Endothelial cell of umbilical vein (primary cell): ENCODE measurements around the gene RPL35. TPM values are rescaled to one million over a fixed set of nuclear protein-coding genes. Genes with fewer than 3 reads are reported as not detected.

ENCODE experiments used
- BruUV-seq: library from RNA; stranded (reverse); fragments of 400-500 nt; replicated peaks from 2 replicates; lab custom pipeline; 2021; lab: Mats Ljungman, UMichigan
- CTCF ChIA-PET: fragments of 300-600, 350-600 bp; sonication (Branson Sonifier 250); formaldehyde crosslinking; loops from one replicate; lab custom pipeline; 2021; ENCODE audit warnings: antibody characterized with exemption, inconsistent platforms; lab: Charles Lee
- POLR2A ChIA-PET: fragments of 300-600, 350-600 bp; sonication (Branson Sonifier 250); formaldehyde crosslinking; loops from one replicate; lab custom pipeline; 2021; ENCODE audit warnings: antibody characterized with exemption, inconsistent platforms; lab: Charles Lee
- DNase-seq: peaks from one replicate; pipeline ENCODE4 v3.0.0-alpha.2; 2011; ENCODE audit warnings: low read depth, low spot score
- FAIRE-seq: peaks from 2 replicates; lab custom pipeline; 2011; peaks lifted over from hg19 to GRCh38; lab: Jason Lieb, UNC
- H2AFZ ChIP-seq: 2 replicates; pipeline ENCODE4 v1.6.0; 2012; ENCODE audit warnings: low read depth, low read length, control low read depth, inconsistent platforms
- H3K27ac ChIP-seq: 2 replicates; pipeline ENCODE4 v1.5.1; 2011; ENCODE audit warnings: low read depth, mild to moderate bottlenecking, control low read depth, low read length, moderate library complexity; ENCODE audit not compliant: insufficient read depth
- H3K27me3 ChIP-seq, 2 experiments: 2 replicates each; pipeline versions ENCODE4 v1.6.0 to v1.6.1; 2011; ENCODE audit warnings: low read length in 2 of 2, mixed read lengths in 1 of 2; ENCODE audit not compliant: control insufficient read depth in 2 of 2, insufficient read depth in 2 of 2
- H3K36me3 ChIP-seq, 2 experiments: 2 replicates in 1 of 2; 3 replicates in 1 of 2; pipeline ENCODE4 v1.5.1; 2011; ENCODE audit warnings: low read length in 2 of 2, mild to moderate bottlenecking in 1 of 2, moderate library complexity in 1 of 2; ENCODE audit not compliant: control insufficient read depth in 2 of 2, insufficient read depth in 2 of 2; ENCODE audit errors: extremely low read depth in 1 of 2
- H3K4me1 ChIP-seq: 3 replicates; pipeline ENCODE4 v1.5.1; 2011; ENCODE audit warnings: mild to moderate bottlenecking, low read length; ENCODE audit not compliant: control insufficient read depth, insufficient read depth; ENCODE audit errors: extremely low read depth
- H3K4me2 ChIP-seq: 2 replicates; pipeline ENCODE4 v1.6.1; 2011; ENCODE audit warnings: low read length, control low read depth, mixed read lengths; ENCODE audit not compliant: insufficient read depth
- H3K4me3 ChIP-seq, 3 experiments: fragments of 200-600 bp in 1 of 3; sonication (generic), shearing (Covaris generic) in 1 of 3; replicated peaks in 1 of 3; 2 replicates each; pipeline ENCODE4 v1.5.1; 2011 to 2016; ENCODE audit warnings: control low read depth in 3 of 3, low read length in 3 of 3, mild to moderate bottlenecking in 2 of 3, inconsistent platforms in 1 of 3, low read depth in 1 of 3, moderate library complexity in 1 of 3; ENCODE audit not compliant: insufficient read depth in 1 of 3
- H3K79me2 ChIP-seq: 2 replicates; pipeline ENCODE4 v1.6.0; 2012; ENCODE audit warnings: low read length, inconsistent platforms; ENCODE audit not compliant: control insufficient read depth, insufficient read depth
- H3K9ac ChIP-seq: replicated peaks from 2 replicates; pipeline ENCODE3; 2011; ENCODE audit warnings: low read length, control low read depth; ENCODE audit not compliant: insufficient read depth; ENCODE audit errors: extremely low read depth
- H3K9me1 ChIP-seq: replicated peaks from 3 replicates; pipeline ENCODE4 v1.6.0; 2011; ENCODE audit warnings: mild to moderate bottlenecking, low read length; ENCODE audit not compliant: control insufficient read depth, insufficient read depth; ENCODE audit errors: extremely low read depth
- H3K9me3 ChIP-seq: replicated peaks from 2 replicates; pipeline ENCODE4 v1.5.1; 2012; ENCODE audit warnings: low read length, inconsistent platforms; ENCODE audit not compliant: control insufficient read depth, insufficient read depth
- H4K20me1 ChIP-seq: replicated peaks from 2 replicates; pipeline ENCODE3; 2011; ENCODE audit warnings: mild to moderate bottlenecking, low read length; ENCODE audit not compliant: control insufficient read depth, insufficient read depth; ENCODE audit errors: extremely low read depth
- EZH2 ChIP-seq: IDR thresholded peaks from 2 replicates; pipeline ENCODE4 v1.6.1; 2012; ENCODE audit warnings: borderline replicate concordance, low read depth, mild to moderate bottlenecking, moderate library complexity, low read length, inconsistent platforms; ENCODE audit not compliant: severe bottlenecking
- FOS ChIP-seq: IDR thresholded peaks from 2 replicates; pipeline ENCODE4 v1.6.1; 2011; ENCODE audit warnings: mild to moderate bottlenecking, low read length, moderate library complexity, borderline replicate concordance; ENCODE audit not compliant: insufficient read depth
- JUN ChIP-seq: IDR thresholded peaks from 2 replicates; pipeline ENCODE4 v1.6.1; 2011; ENCODE audit warnings: borderline replicate concordance, low read depth; ENCODE audit not compliant: insufficient read length, insufficient read depth
- MAX ChIP-seq: IDR thresholded peaks from 2 replicates; pipeline ENCODE4 v1.6.1; 2011; ENCODE audit not compliant: insufficient read depth, insufficient read length
- MYC ChIP-seq: IDR thresholded peaks from one replicate; pipeline ENCODE4 v1.6.1; 2011; ENCODE audit warnings: mild to moderate bottlenecking, low read depth, low read length
- POLR2A ChIP-seq: IDR thresholded peaks from 2 replicates; pipeline ENCODE4 v1.6.1; 2012; ENCODE audit warnings: low read depth, mild to moderate bottlenecking, control low read depth, low read length
- POLR2AphosphoS5 ChIP-seq: IDR thresholded peaks from 2 replicates; pipeline ENCODE4 v1.6.1; 2012; ENCODE audit warnings: low read depth, mild to moderate bottlenecking, control low read depth, low read length, moderate library complexity; ENCODE audit not compliant: insufficient read depth
- dilution Hi-C: fragments of 300-500 bp; cut with MboI; formaldehyde crosslinking; loops from one replicate; pipeline ENCODE4 v1.15.0; 2019; ENCODE audit warnings: low sequenced_read_pairs; ENCODE audit not compliant: extremely low pct_ligation_motif_present
- intact Hi-C: fragments of 100-400 bp; cut with micrococcal nuclease; formaldehyde crosslinking; loops from one replicate; pipeline ENCODE4 v1.10.0; 2022
- polyA plus RNA-seq, 4 experiments: library from polyadenylated mRNA; depleted of rRNA in 3 of 4; stranded (reverse) in 3 of 4; unstranded in 1 of 4; fragments of >200 nt; gene quantifications; 2 replicates each; pipeline versions ENCODE4 v1.2.1 to v1.2.3, GENCODE V29; 2011 to 2012; ENCODE audit warnings: missing spikeins in 1 of 4
- total RNA-seq: library from RNA; stranded (reverse); gene quantifications from 2 replicates; pipeline ENCODE4 v1.2.3, GENCODE V29; 2021
- TF ChIP-seq, protein P1 (sequence below), 2 donors: IDR thresholded peaks; 1 replicate in 1 of 2; 2 replicates in 1 of 2; pipeline ENCODE4 v1.5.1; 2011; ENCODE audit warnings: low read length in 2 of 2, mild to moderate bottlenecking in 2 of 2, moderate library complexity in 2 of 2, control low read depth in 1 of 2, inconsistent platforms in 1 of 2, low read depth in 1 of 2; ENCODE audit not compliant: insufficient read depth in 1 of 2; ENCODE audit errors: extremely low read depth in 1 of 2

The RPL35 gene
- total and polyA plus RNA-seq, 2 donors (not counting 3 experiments of a cell fraction or from before 2014, with no cell fraction given) = 1,230 to 2,206 TPM

DNA sequence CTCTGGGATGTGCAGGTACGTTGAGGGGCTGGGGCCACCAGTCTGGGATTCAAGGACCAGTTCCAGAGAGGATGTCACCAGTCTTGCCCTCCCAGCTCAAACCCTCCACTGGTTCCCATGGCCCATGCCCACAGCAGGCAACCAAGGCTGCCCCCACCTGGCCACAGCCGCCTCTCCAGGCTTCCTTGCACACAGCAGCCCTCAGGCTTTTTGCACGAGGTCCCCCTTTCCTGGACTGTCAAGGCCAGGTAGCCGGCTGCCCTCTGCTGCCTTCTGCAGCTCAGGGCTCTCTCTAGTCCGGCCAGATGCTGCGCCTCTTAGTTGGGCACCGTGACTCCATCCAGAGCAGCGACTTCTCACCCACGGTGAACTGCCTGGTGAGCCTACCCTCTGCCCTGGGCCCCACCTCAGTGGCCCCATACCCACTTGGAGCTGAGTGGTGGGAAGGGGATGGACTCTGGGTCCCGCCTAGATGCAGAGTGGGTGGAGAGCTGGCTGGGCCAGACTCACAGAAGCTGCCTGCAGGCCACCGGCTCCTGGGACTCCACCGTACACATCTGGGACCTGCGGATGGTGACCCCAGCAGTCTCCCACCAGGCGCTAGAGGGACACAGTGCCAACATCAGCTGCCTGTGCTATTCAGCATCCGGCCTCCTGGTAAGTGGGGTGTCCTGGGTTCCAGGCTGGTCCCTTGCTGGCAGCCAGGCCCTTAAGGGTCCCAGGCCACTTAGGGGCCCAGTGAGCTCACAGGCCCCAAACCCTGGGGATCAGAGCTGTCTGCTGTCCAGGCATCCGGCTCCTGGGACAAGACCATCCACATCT is 5.6 kb downstream of the RPL35 start:
- TF ChIP-seq, protein P1, sequence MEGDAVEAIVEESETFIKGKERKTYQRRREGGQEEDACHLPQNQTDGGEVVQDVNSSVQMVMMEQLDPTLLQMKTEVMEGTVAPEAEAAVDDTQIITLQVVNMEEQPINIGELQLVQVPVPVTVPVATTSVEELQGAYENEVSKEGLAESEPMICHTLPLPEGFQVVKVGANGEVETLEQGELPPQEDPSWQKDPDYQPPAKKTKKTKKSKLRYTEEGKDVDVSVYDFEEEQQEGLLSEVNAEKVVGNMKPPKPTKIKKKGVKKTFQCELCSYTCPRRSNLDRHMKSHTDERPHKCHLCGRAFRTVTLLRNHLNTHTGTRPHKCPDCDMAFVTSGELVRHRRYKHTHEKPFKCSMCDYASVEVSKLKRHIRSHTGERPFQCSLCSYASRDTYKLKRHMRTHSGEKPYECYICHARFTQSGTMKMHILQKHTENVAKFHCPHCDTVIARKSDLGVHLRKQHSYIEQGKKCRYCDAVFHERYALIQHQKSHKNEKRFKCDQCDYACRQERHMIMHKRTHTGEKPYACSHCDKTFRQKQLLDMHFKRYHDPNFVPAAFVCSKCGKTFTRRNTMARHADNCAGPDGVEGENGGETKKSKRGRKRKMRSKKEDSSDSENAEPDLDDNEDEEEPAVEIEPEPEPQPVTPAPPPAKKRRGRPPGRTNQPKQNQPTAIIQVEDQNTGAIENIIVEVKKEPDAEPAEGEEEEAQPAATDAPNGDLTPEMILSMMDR (IDR thresholded peaks at IDR 0.05; ENCODE audit: extremely low read depth in 1 of 2, insufficient read depth in 1 of 2, low read depth in 1 of 2, low read length in 2 of 2) = peak in 1 of 2 donors; percentile 64
- TF ChIP-seq JUN = no peak
- no peak for TF ChIP-seq FOS
- TF ChIP-seq EZH2 = no peak
- TF ChIP-seq MAX = no peak
- peak; percentile 16 for TF ChIP-seq POLR2A
- no peak for TF ChIP-seq POLR2AphosphoS5
- no peak for TF ChIP-seq MYC
- Histone ChIP-seq H3K4me1 (peaks cover 18% of the 10 kb centered on the region), H3K9me3 (no peaks in the 10 kb centered on the region), H3K27me3 (no peaks in the 10 kb centered on the region), H3K9me1 (no peaks in the 10 kb centered on the region), H3K36me3 (peaks cover 18 to 39% of the 10 kb centered on the region in 2 experiments), H3K27ac (no peak overlapping the region), H3K4me2 (no peak overlapping the region), H4K20me1 (peaks cover 8% of the 10 kb centered on the region), H2AFZ (no peak overlapping the region), H3K4me3 (no peak overlapping the region), H3K9ac (no peak overlapping the region), H3K79me2 (peaks cover 28% of the 10 kb centered on the region)
- BruUV-seq = no TSS peak
- intact Hi-C loops (no loop called here), dilution Hi-C loops (no loop called here)
- FAIRE-seq (peak; percentile 62), DNase-seq (no peak)
- CTCF ChIA-PET = interaction anchor here (0.6 to 15.1 kb wide), 11 partner anchors 10 to 382 kb away, joined by 3 to 967 read pairs (median 4); partner anchors contain the start of genes NR6A1 and OLFML2A
- POLR2A ChIA-PET = interaction anchor here (0.6 to 1.6 kb wide), 2 partner anchors 81 to 219 kb away, joined by 5 to 6 read pairs; no protein-coding TSS in a partner anchor
